ENCODE data around the gene PRKN.

Gene PRKN

DNA sequence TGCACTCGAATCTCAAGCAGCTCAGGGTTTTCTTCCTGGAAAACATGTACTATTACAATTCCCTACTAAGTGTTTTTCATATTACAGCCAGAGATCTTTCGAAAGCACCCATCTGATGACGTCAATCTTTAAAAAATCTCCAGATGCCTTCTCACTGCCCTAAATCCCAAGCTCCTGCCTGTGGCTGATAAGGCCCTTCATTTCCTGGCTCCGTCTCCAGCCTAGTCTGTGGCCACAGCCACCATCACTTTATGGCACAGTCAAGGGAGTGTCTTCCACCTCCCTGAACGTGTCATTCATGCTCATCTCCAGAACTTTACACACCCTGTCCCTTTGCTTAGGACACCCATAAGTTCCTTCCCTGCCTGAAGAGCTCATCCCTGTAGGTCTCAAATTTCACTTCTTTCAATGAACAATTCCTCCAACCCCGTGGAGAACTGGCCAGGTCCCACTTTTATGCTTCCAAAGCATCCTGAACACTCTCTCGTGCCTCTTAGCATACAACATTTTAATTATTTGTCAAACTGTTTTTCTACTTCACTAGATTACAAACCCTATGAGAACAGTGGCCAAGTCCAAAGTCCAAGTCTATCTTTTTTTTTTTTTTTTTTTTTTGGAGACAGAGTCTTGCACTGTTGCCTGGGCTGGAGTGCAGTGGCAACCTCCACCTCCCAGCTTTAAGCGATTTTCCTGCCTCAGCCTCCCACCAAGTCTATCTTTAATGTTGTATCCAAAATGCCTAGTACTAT, 1347.6 kb downstream of the PRKN start:
- DNase-seq = no peak

DNA sequence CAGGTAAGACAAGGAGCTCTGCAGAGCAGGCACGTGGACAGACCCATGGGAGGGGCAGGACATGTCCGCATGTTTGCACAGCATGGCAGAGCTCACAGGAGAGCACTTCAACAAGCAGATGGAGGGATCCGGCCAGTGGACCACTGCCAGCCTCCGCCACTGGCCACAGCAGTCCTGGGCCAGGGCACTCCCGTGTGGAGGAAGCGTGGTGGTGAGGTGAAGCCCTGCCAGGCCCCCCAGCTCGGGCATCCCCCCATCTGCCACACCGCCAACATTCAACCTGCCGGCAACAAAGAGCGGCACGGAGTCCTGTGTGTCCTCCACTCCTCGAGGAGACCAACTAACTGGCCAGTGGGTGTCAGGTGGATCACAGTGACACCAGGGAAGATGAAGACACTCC, 1349.5 kb downstream of the PRKN start:
- no peak for DNase-seq

DNA sequence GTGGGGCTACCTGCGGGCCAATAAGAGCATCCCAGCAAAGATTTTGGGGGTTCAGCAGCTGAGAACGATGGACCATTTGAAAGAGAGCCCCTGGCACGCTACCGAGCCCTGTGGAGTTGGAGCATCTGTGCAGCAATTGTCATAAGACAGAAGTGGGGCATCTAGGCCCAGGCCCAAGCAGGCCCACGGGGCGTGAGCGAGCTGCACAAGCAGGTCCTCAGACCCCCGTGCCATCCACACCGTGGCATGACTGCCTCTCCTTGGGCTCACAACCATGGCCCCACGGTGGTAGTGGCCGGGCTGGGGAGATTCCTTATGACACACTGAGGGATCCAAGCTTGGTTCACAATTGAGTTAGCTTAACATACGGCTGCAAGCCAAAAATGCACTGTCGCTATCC, 1350.5 kb downstream of the PRKN start:
- no peak for DNase-seq

GRCh38 chr6:161376367-161376766, 1351.2 kb downstream of the PRKN start:
- no peak for DNase-seq

DNA sequence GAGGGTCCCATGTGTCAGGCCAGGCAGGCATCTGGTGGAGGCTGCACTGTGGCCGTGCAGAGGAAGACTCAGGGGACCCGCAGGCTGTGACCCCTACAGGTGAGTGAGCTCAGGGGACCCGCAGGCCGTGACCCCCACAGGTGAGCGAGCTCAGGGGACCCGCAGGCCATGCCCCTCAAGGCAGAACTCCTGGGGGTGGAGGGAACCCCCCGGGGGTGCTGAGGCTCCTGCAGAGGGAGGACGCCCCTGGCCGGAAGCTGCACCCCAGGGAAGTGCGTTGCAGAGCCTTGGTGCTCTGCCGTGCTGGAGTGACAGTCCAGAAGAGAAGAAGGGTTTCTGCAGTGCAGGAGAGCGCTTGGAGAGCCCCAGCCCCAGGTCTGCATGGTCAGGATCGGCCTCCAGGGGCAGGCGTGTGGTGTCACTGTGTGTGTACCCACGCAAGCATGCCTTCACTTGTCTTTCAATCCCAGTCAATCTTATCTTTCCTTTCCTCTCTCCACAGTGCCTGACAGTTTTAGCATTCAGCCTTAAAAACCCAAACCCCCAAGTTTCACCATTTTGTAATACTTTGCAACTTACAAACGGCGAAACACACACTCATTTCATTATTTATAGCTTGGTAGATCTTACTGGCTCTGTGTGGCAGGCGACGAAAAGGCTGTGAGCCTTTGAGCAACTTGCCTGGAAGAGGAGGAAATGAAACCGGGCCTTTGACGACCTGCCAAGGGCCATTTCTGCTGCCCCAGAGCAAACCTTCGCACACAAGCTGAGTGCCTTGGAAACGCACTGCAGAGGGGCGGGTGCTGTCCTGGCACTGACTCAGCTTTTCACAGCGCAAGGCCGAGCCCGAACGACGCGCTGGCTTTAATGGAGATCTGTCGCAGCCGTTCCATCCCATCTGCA, 1352.3 kb downstream of the PRKN start:
- no peak for DNase-seq

GRCh38 chr6:161373905-161374451, 1353.6 kb downstream of the PRKN start:
- peak; percentile 29 for DNase-seq

DNA sequence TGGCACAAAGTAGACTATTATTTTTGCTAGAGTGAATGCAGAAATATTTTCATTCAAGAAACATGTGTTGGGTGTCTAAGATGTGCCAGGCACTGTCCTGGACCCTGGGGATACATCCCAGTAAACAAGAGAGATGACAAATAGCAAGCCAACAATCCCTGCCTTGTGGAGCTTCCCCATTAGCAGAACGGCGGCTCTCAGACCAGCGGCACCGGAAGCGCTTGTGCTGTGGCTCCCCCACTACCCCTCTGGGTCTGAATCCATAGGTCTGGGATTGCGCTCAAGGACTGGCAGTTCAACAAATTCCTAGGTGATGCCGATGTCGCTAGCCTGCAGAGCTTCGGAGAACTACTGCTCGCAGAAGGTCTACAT, 1355.2 kb downstream of the PRKN start:
- DNase-seq = no peak

DNA sequence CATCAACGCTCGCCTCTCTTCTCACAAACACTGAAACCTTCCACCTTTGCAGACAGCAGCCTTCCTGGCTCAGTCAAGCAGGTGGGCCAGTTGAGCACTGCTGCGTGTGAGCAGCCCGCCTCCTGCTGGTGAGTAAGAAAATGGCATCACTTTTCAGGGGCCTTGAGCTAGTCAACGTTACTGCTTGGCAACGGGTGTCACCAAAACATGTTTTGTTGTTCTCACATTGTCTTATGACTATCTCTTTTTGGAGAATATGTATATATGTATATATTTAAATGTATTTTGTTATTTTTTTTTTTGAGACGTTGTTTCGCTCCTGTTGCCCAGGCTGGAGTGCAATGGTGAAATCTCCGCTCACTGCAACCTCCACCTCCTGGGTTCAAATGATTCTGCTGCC, 1356.7 kb downstream of the PRKN start:
- DNase-seq = peak; percentile 45

DNA sequence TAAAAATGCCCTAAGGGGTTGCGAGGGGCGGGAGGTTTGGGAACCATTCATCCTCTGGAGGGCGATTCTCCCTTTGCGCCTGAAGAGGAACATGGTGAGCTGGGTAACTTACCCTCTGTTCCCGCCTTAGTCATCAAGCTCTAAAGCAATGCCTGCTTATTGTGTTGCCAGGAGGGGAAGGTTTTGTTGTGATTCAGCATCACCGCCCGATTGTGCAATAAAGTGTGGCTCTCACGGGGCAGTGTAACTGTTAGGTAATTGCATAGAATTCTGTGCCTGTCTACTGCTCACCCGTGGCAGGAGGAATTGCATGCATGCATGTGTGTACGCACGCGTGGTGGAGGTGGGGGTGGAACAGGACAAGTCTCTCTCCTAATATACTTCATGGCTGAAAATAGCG, 1358.2 kb downstream of the PRKN start:
- no peak for DNase-seq

GRCh38 chr6:161368514-161368913, 1359.1 kb downstream of the PRKN start:
- DNase-seq = no peak

DNA sequence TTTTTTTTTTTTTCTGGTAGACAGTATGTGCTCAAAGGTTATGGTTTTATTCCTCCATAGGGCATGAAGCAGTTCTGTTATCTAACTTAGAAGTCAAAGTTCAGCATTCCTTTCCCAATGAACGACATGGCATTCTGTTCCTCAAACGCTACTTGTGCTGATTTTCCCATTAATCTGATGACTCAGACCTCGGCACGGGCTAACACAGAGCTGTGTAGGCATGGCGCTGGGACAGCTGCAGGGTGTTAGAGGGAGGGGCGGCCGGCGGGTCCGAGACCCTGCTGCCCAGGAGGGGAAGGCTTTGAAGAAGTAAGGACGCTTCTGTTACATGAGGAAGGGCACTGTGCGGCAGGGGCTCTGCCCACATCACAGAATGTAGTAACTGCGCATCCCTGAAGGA, 1360.1 kb downstream of the PRKN start:
- no peak for DNase-seq

DNA sequence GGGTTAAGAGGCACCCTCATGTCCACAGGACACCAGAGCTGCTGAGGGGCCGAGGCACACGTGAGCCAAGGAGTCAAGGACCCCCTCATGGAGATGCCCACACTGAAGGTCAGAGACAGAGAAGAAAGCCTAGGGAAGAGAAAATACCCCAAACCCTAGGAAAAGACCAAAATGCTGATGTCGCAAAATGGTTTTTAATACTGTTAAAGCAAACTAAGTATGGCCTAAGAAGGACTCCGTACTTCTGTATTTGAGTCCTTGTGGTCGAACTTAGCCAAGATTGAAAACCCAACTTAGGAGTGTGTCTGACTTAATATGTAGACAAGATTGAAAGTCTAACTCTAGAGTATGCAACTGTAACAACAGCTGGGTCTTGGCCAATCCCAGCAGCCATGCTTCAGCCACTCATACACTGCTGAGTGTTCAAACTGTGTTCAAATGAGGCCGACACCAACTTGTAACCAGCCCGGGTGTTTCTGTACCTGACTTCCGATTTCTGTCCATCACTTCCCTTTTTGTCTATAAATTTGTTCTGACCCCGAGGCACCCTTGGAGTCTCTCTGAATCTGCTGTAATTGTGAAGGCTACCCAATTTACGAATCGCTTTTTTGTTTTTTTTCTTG, 1361.2 kb downstream of the PRKN start:
- no peak for DNase-seq

- no peak for DNase-seq
Observed at GRCh38 chr6:161365633-161366032, 1361.9 kb downstream of the PRKN start.

- no peak for DNase-seq
Observed at GRCh38 chr6:161363286-161363685, 1364.3 kb downstream of the PRKN start.

- no peak for DNase-seq
Observed at GRCh38 chr6:161362266-161362665, 1365.3 kb downstream of the PRKN start.

GRCh38 chr6:161361529-161361928, 1366.0 kb downstream of the PRKN start:
- no peak for DNase-seq

- no peak for DNase-seq
Observed at GRCh38 chr6:161360520-161360919, 1367.0 kb downstream of the PRKN start.

DNA sequence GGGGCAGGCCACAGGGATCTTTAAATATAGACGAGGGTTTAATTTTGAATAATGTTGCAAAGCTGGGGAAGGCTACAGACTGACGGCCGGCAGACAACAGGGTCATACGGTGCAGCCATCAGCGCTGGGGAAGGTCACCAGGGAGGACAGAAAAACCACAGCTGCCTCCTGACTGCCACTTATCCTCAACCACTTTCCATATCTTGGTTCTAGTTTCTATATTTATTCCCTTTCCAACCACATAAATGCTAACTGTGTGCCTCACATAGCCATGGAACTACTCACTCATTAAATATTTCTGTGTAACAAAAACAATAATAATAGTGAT, 1368.0 kb downstream of the PRKN start:
- no peak for DNase-seq

GRCh38 chr6:161356167-161356854, 1371.3 kb downstream of the PRKN start:
- DNase-seq = no peak

DNA sequence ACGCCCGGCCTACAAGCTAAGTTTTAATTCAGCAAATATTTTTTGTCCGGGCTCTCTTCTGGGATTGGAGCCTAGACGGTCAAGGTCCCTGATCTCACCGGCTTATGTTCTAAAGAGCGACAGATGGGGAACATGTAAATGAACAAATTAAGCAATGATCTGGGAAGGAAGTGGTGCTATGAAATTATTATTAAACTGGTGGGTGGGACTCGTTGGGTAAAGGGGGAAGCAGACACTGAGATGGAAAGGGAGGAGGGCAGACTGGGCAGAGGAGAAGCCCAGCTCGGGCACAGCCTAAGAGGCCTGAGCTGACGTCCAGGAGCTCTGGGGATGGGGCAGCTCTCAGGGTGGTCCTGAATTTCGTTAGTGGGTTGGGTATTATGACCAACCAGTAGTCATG, 1371.9 kb downstream of the PRKN start:
- no peak for DNase-seq

DNA sequence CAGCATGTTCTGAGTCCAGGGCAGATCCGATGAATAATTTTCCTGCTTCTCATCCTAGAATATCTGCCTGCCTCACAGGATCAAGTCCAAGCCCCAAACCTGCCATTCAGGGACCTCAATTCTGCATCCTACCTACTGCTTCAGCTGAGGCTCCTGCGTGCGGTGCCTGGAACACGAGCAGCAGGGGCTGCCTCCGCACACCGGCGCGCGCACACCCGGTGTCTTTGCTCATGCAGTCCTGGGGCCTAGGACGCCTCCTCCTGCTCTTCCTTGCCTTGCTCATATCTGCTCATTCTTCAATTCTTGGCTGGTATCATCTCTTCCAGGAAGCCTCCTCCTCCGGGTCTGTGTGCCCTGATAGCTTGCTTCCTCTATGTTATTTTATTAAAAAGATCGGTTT, 1372.6 kb downstream of the PRKN start:
- DNase-seq = no peak

DNA sequence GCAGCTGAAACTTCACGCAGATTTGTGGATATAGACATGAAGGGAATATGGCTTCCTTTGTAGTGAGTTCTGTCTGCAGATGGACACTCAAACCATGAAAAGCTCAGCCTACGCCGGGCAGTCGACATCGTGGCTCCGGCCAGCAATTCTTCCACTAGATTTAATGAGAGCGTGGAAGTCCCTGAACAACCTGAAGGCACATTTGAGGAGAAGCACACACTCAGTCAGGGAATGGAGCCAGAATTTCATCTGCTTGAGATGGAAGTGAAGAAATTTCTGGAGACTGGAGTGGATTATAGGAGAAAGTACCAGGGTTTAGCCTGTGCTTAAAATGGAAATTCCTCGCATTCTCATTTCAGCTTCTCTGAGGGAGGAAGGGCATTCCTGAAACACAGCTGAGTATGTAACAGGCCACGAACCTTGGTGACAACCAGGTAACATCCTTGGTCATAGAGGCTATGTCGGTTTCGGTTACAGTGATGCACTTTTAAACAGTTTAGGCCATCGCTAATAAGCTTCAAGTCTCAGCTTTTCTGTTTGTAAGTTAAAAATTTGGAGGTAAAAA, 1373.2 kb downstream of the PRKN start:
- no peak for DNase-seq

GRCh38 chr6:161353208-161353613, 1374.4 kb downstream of the PRKN start:
- no peak for DNase-seq

Measured in stimulated activated naive CD4-positive, alpha-beta T cell treated with Interleukin-2 at 50 U/mL for 16 hours (primary cell).